Kidney (tissue), 14 donors: Measurements from ENCODE around the gene CBR3. TPM values are rescaled to one million over a fixed set of nuclear protein-coding genes. Genes with fewer than 3 reads are reported as not detected.

Experiments
- DNase-seq, 5 donors: peaks; one replicate each; pipeline ENCODE4 v3.0.0-alpha.2; 2013 to 2020
- FAIRE-seq: peaks from 2 replicates; lab custom pipeline; 2012; peaks lifted over from hg19 to GRCh38; lab: Jason Lieb, UNC
- H3K27ac ChIP-seq, 2 donors: one replicate each; pipeline ENCODE4 v1.7.0; 2013; ENCODE audit warnings: low read depth in 2 of 2, low read length in 2 of 2, inconsistent platforms in 1 of 2
- H3K27me3 ChIP-seq: one replicate; pipeline ENCODE4 v1.7.1; 2013; ENCODE audit warnings: low read length, inconsistent platforms; ENCODE audit not compliant: control insufficient read depth, insufficient read depth
- H3K36me3 ChIP-seq, 3 donors: one replicate each; pipeline versions ENCODE4 v1.7.0 to v1.7.1; 2013; ENCODE audit warnings: low read length in 3 of 3, control low read depth in 1 of 3, inconsistent platforms in 1 of 3; ENCODE audit not compliant: insufficient read depth in 3 of 3, control insufficient read depth in 2 of 3
- H3K4me1 ChIP-seq, 3 donors: one replicate each; pipeline versions ENCODE4 v1.7.0 to v1.7.1; 2013; ENCODE audit warnings: low read length in 3 of 3, inconsistent platforms in 1 of 3, low read depth in 1 of 3; ENCODE audit not compliant: control insufficient read depth in 2 of 3, insufficient read depth in 2 of 3
- H3K4me3 ChIP-seq, 3 donors: one replicate each; pipeline versions ENCODE4 v1.7.0 to v1.8.1; 2013; ENCODE audit warnings: low read length in 3 of 3, control low read depth in 1 of 3, inconsistent platforms in 1 of 3
- H3K9ac ChIP-seq, 3 donors: one replicate each; pipeline versions ENCODE4 v1.7.0 to v1.7.1; 2013; ENCODE audit warnings: low read length in 3 of 3, control low read depth in 1 of 3, inconsistent platforms in 1 of 3
- H3K9me3 ChIP-seq, 3 donors: one replicate each; pipeline versions ENCODE4 v1.7.0 to v1.7.1; 2013; ENCODE audit warnings: low read length in 3 of 3, control low read depth in 1 of 3, inconsistent platforms in 1 of 3; ENCODE audit not compliant: control insufficient read depth in 2 of 3, insufficient read depth in 1 of 3
- intact Hi-C: fragments of 100-400 bp; cut with DNase I; formaldehyde crosslinking; loops from one replicate; pipeline ENCODE4 v1.11.1; 2022
- polyA plus RNA-seq: library from polyadenylated mRNA; stranded (reverse); fragments of 350-450 nt; fragmentation: Illumina TruSeq; extraction: RNeasy Lipid Tissue Mini Kit (QIAGEN cat#74804); gene quantifications from one replicate; pipeline ENCODE4 v1.2.3, GENCODE V29; 2014; ENCODE audit warnings: low read depth, low replicate concordance; ENCODE audit not compliant: insufficient read depth
- total RNA-seq: library from RNA; stranded (reverse); fragmentation: NEBNext Ultra II Directional; extraction: Animal tissue kit (Norgen Biotek cat#: 25700); gene quantifications from one replicate; pipeline ENCODE4 v1.2.1, GENCODE V29; 2021
- TF ChIP-seq, protein P1 (sequence below): IDR thresholded peaks from 3 replicates; pipeline ENCODE4 v1.5.1; 2012; ENCODE audit warnings: mild to moderate bottlenecking, moderate library complexity, borderline replicate concordance; ENCODE audit not compliant: insufficient read depth; ENCODE audit errors: extremely low read depth
- donor health status: control.
- donor health status: control.
- donor health status: control.
- donor health status: control.
- donor health status: control.
- donor health status: DM: yes; HTN: yes; CAD: no.
- donor health status: Normal renal cell carcinoma (clear cell type).

Gene CBR3
- total and polyA plus RNA-seq, 2 donors from 2014 or later: 2.6 to 5.9 TPM

DNA sequence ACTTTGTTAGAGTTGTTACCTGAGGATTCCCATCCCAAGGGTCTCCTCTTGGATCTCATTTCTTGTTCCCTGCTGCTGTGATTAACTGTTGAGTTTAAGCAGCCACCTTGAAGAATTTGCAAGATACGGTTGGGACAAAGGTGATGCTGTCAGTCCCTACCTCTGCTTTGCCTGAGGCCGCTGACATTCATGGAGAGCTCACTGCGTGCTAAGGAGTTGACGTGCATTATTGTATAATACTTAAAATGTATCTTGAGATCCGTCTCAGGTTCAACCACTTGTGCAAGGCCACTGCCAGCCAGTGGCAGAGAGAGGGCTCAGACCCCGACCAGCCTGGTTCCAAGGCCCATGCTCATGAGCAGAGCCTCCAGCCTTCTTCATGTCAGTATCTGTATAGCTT lies 35.9 kb downstream of the CBR3 start:
- Histone ChIP-seq H3K36me3 (no peaks in the 10 kb centered on the region), H3K4me1 (no peaks in the 10 kb centered on the region)
- TF ChIP-seq, protein P1, sequence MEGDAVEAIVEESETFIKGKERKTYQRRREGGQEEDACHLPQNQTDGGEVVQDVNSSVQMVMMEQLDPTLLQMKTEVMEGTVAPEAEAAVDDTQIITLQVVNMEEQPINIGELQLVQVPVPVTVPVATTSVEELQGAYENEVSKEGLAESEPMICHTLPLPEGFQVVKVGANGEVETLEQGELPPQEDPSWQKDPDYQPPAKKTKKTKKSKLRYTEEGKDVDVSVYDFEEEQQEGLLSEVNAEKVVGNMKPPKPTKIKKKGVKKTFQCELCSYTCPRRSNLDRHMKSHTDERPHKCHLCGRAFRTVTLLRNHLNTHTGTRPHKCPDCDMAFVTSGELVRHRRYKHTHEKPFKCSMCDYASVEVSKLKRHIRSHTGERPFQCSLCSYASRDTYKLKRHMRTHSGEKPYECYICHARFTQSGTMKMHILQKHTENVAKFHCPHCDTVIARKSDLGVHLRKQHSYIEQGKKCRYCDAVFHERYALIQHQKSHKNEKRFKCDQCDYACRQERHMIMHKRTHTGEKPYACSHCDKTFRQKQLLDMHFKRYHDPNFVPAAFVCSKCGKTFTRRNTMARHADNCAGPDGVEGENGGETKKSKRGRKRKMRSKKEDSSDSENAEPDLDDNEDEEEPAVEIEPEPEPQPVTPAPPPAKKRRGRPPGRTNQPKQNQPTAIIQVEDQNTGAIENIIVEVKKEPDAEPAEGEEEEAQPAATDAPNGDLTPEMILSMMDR: no peak

GRCh38 chr21:36171336-36171735 lies 36.5 kb downstream of the CBR3 start:
- FAIRE-seq (no peak), DNase-seq (no peak)
- H3K4me3 ChIP-seq: no peak overlapping the region
- H3K9ac ChIP-seq: no peak overlapping the region
- H3K27ac ChIP-seq: no peak overlapping the region
- intact Hi-C loops: no loop called here
- H3K27me3 ChIP-seq: no peaks in the 10 kb centered on the region
- H3K9me3 ChIP-seq: no peaks in the 10 kb centered on the region
- no peaks in the 10 kb centered on the region for H3K4me1 ChIP-seq
- TF ChIP-seq, protein P1: no peak
- H3K36me3 ChIP-seq: no peaks in the 10 kb centered on the region

More for the DNA sequence above, 35.9 kb downstream of the CBR3 start:
- Histone ChIP-seq H3K9ac (no peak overlapping the region), H3K27ac (no peak overlapping the region), H3K4me3 (no peak overlapping the region), H3K9me3 (no peaks in the 10 kb centered on the region), H3K27me3 (no peaks in the 10 kb centered on the region)
- DNase-seq (no peak), FAIRE-seq (no peak)
- intact Hi-C loops: no loop called here

- no peak overlapping the region for H3K27ac ChIP-seq
- H3K9ac ChIP-seq: no peak overlapping the region
- DNase-seq (no peak), FAIRE-seq (no peak)
- no peaks in the 10 kb centered on the region for H3K27me3 ChIP-seq
- TF ChIP-seq, protein P1: no peak
- H3K4me3 ChIP-seq: no peak overlapping the region
- no peaks in the 10 kb centered on the region for H3K9me3 ChIP-seq
- no peaks in the 10 kb centered on the region for H3K36me3 ChIP-seq
- no peaks in the 10 kb centered on the region for H3K4me1 ChIP-seq
- intact Hi-C loops: no loop called here
Observed at GRCh38 chr21:36171741-36172331, 37.0 kb downstream of the CBR3 start.

DNA sequence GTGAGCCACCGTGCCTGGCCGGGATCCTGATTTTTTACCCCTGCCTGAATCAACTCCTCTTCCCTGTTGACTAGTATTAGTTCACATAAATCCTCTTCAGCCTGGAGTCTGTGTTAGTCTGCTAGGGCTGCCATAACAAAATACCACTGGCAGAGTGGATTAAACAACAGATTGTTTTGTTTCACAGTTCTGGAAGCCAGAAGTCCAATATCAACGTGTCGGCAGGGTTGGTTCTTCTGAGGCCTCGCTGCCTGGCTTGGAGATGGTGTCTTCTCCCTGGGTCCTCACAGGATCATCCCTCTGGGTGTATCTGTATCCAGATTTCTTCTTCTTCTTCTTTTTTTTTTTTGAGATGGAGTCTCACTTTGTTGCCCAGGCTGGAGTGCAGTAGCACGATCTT lies 39.9 kb downstream of the CBR3 start:
- Histone ChIP-seq H3K4me1 (no peaks in the 10 kb centered on the region), H3K27me3 (no peaks in the 10 kb centered on the region), H3K9ac (no peak overlapping the region), H3K9me3 (no peaks in the 10 kb centered on the region), H3K36me3 (no peaks in the 10 kb centered on the region), H3K27ac (no peak overlapping the region), H3K4me3 (no peak overlapping the region)
- intact Hi-C loops: no loop called here
- TF ChIP-seq, protein P1: no peak
- DNase-seq: no peak
- no peak for FAIRE-seq
